Astrocyte (in vitro differentiated cells and primary cell): ENCODE measurements around the gene DDB1. TPM values are rescaled to one million over a fixed set of nuclear protein-coding genes. Genes with fewer than 3 reads are reported as not detected.

Experiments
- DNase-seq: peaks from one replicate; pipeline ENCODE4 v3.0.0-alpha.2; 2010; ENCODE audit warnings: low read depth
- FAIRE-seq: peaks from 2 replicates; lab custom pipeline; 2011; peaks lifted over from hg19 to GRCh38; lab: Jason Lieb, UNC
- H2AFZ ChIP-seq: 2 replicates; pipeline ENCODE4 v1.6.0; 2012; ENCODE audit warnings: low read depth, low read length, inconsistent platforms
- H3K27ac ChIP-seq: 2 replicates; pipeline ENCODE4 v1.5.1; 2011; ENCODE audit warnings: low read depth, low read length, inconsistent platforms
- H3K27me3 ChIP-seq: 2 replicates; pipeline ENCODE4 v1.6.0; 2011; ENCODE audit warnings: low read length, inconsistent platforms; ENCODE audit not compliant: insufficient read depth
- H3K36me3 ChIP-seq: 2 replicates; pipeline ENCODE4 v1.5.1; 2011; ENCODE audit warnings: low read length, inconsistent platforms; ENCODE audit not compliant: insufficient read depth
- H3K4me1 ChIP-seq: 2 replicates; pipeline ENCODE4 v1.5.1; 2011; ENCODE audit warnings: low read length, inconsistent platforms; ENCODE audit not compliant: insufficient read depth
- H3K4me2 ChIP-seq: 2 replicates; pipeline ENCODE4 v1.6.0; 2012; ENCODE audit warnings: low read length, inconsistent platforms
- H3K4me3 ChIP-seq: 2 replicates; pipeline ENCODE4 v1.5.1; 2011; ENCODE audit warnings: low read depth, mild to moderate bottlenecking, low read length, inconsistent platforms; ENCODE audit not compliant: insufficient read depth
- H3K79me2 ChIP-seq: 2 replicates; pipeline ENCODE4 v1.6.0; 2012; ENCODE audit warnings: mild to moderate bottlenecking, low read length, inconsistent platforms; ENCODE audit not compliant: insufficient read depth
- H3K9ac ChIP-seq: 2 replicates; pipeline ENCODE4 v1.6.0; 2012; ENCODE audit warnings: mild to moderate bottlenecking, low read length, inconsistent platforms
- H3K9me3 ChIP-seq: 2 replicates; pipeline ENCODE4 v1.5.1; 2012; ENCODE audit warnings: low read depth, mild to moderate bottlenecking, low read length, inconsistent platforms; ENCODE audit not compliant: insufficient read depth
- H4K20me1 ChIP-seq: 2 replicates; pipeline ENCODE4 v1.6.0; 2012; ENCODE audit warnings: low read length, inconsistent platforms; ENCODE audit not compliant: insufficient read depth
- H3K27ac Mint-ChIP-seq: one replicate; pipeline ENCODE4 v1.8.0; 2021; ENCODE audit warnings: mild to moderate bottlenecking, mixed read lengths; ENCODE audit not compliant: unreplicated experiment
- H3K27me3 Mint-ChIP-seq: one replicate; pipeline ENCODE4 v1.8.0; 2021; ENCODE audit warnings: low read depth, mixed read lengths; ENCODE audit not compliant: unreplicated experiment
- H3K36me3 Mint-ChIP-seq: one replicate; pipeline ENCODE4 v1.8.0; 2021; ENCODE audit warnings: low read depth, mixed read lengths; ENCODE audit not compliant: unreplicated experiment
- H3K4me1 Mint-ChIP-seq: one replicate; pipeline ENCODE4 v1.8.0; 2021; ENCODE audit warnings: low read depth, mixed read lengths; ENCODE audit not compliant: unreplicated experiment
- H3K4me3 Mint-ChIP-seq: one replicate; pipeline ENCODE4 v1.8.0; 2021; ENCODE audit warnings: mild to moderate bottlenecking, moderate library complexity, mixed read lengths; ENCODE audit not compliant: unreplicated experiment
- H3K9me3 Mint-ChIP-seq: one replicate; pipeline ENCODE4 v1.8.0; 2021; ENCODE audit warnings: mild to moderate bottlenecking, mixed read lengths; ENCODE audit not compliant: unreplicated experiment
- CTCF ChIP-seq: IDR thresholded peaks from 2 replicates; pipeline ENCODE4 v1.5.1; 2011; ENCODE audit warnings: low read depth, mild to moderate bottlenecking, inconsistent platforms, low read length, moderate library complexity; ENCODE audit not compliant: insufficient read depth
- EZH2 ChIP-seq: IDR thresholded peaks from 2 replicates; pipeline ENCODE4 v1.6.1; 2012; ENCODE audit warnings: mild to moderate bottlenecking, low read length, inconsistent platforms; ENCODE audit not compliant: insufficient read depth
- total RNA-seq: library from RNA; stranded (reverse); gene quantifications from 2 replicates; pipeline ENCODE4 v1.2.1, GENCODE V29; 2021

DDB1 gene
- total RNA-seq, 1 donor from 2014 or later = 251 TPM

GRCh38 chr11:61305417-61305816, 27.5 kb downstream of the DDB1 start:
- H3K9ac ChIP-seq = no peak overlapping the region
- H3K4me1 ChIP-seq = no peaks in the 10 kb centered on the region
- peaks cover 24% of the 10 kb centered on the region for H3K36me3 Mint-ChIP-seq
- H3K4me2 ChIP-seq = no peak overlapping the region
- H3K9me3 Mint-ChIP-seq = no peaks in the 10 kb centered on the region
- H3K4me1 Mint-ChIP-seq = no peaks in the 10 kb centered on the region
- no peaks in the 10 kb centered on the region for H3K9me3 ChIP-seq
- FAIRE-seq (no peak), DNase-seq (no peak)
- no peak overlapping the region for H3K4me3 Mint-ChIP-seq
- H3K27me3 Mint-ChIP-seq = no peaks in the 10 kb centered on the region
- H2AFZ ChIP-seq = no peak overlapping the region
- H3K27ac Mint-ChIP-seq = no peak overlapping the region
- TF ChIP-seq EZH2 = no peak
- no peak for TF ChIP-seq CTCF
- no peak overlapping the region for H3K4me3 ChIP-seq
- peaks cover 85% of the 10 kb centered on the region for H3K36me3 ChIP-seq
- no peak overlapping the region for H3K27ac ChIP-seq
- H3K79me2 ChIP-seq = peaks cover 6% of the 10 kb centered on the region
- H4K20me1 ChIP-seq = peaks cover 96% of the 10 kb centered on the region
- H3K27me3 ChIP-seq = no peaks in the 10 kb centered on the region

DNA sequence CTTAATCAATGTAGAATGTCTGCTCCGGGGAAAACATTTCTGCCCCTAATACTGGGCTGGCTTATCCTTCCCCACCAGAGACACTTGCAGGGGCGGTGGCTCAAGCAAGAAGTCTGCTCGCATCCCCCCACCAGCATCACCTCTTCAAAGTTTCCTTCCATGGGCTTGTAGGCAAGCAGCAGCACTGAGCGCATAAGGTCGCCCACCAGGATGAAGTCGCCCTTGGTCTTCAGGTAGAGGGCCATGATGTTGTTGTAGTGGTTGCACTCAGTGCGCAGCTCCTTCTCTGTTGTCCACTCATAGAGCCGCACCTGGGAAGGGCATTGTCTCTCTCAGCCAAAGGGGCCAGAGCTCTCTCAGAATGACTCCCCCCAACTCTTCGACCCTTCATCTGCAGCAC, 29.2 kb downstream of the DDB1 start:
- no peak overlapping the region for H3K4me2 ChIP-seq
- no peak overlapping the region for H3K27ac ChIP-seq
- no peaks in the 10 kb centered on the region for H3K9me3 ChIP-seq
- Mint-ChIP-seq H3K4me3 (no peak overlapping the region), H3K27ac (no peak overlapping the region), H3K4me1 (peaks cover 4% of the 10 kb centered on the region), H3K27me3 (no peaks in the 10 kb centered on the region), H3K9me3 (no peaks in the 10 kb centered on the region), H3K36me3 (peaks cover 30% of the 10 kb centered on the region)
- H3K79me2 ChIP-seq = peaks cover 3% of the 10 kb centered on the region
- H3K4me1 ChIP-seq = peaks cover 7% of the 10 kb centered on the region
- FAIRE-seq (no peak), DNase-seq (no peak)
- H2AFZ ChIP-seq = no peak overlapping the region
- TF ChIP-seq CTCF (no peak), EZH2 (no peak)
- no peak overlapping the region for H3K4me3 ChIP-seq
- H3K27me3 ChIP-seq = no peaks in the 10 kb centered on the region
- no peak overlapping the region for H3K9ac ChIP-seq
- peaks cover 96% of the 10 kb centered on the region for H4K20me1 ChIP-seq
- peaks cover 79% of the 10 kb centered on the region for H3K36me3 ChIP-seq

DNA sequence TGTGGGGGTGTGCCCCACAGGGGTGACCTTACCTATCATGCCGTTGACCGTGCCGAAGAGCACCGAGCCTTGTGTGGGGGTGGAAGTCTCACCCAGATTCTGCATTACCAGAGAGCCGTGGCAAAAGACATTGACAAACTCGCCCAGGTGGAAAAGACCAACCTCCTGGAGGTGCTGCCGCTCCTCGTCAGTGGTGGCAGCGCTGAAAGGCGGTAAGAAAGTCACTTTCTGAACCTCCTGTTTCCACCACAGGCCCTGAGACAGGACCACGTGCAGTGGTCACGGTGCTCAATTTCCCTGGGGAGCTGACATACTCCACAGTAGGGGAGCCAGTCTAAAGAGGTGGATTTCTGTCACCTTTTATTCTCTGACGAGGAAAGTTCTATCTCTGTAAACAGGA, 30.4 kb downstream of the DDB1 start:
- no peaks in the 10 kb centered on the region for H3K9me3 Mint-ChIP-seq
- H3K27me3 Mint-ChIP-seq = no peaks in the 10 kb centered on the region
- H3K27ac ChIP-seq = no peak overlapping the region
- H3K9me3 ChIP-seq = no peaks in the 10 kb centered on the region
- H3K4me3 ChIP-seq = no peak overlapping the region
- H3K4me3 Mint-ChIP-seq = no peak overlapping the region
- no peak overlapping the region for H3K9ac ChIP-seq
- H3K36me3 Mint-ChIP-seq = peaks cover 34% of the 10 kb centered on the region
- H3K4me1 Mint-ChIP-seq = peaks cover 15% of the 10 kb centered on the region
- no peak overlapping the region for H3K27ac Mint-ChIP-seq
- FAIRE-seq (no peak), DNase-seq (no peak)
- no peak overlapping the region for H3K4me2 ChIP-seq
- TF ChIP-seq CTCF = no peak
- TF ChIP-seq EZH2 = no peak
- peaks cover 93% of the 10 kb centered on the region for H4K20me1 ChIP-seq
- H3K4me1 ChIP-seq = peaks cover 17% of the 10 kb centered on the region
- H3K36me3 ChIP-seq = peaks cover 68% of the 10 kb centered on the region
- H3K27me3 ChIP-seq = no peaks in the 10 kb centered on the region
- no peaks in the 10 kb centered on the region for H3K79me2 ChIP-seq
- no peak overlapping the region for H2AFZ ChIP-seq
